Measurements from ENCODE around the gene ASTN2. TPM values are rescaled to one million over a fixed set of nuclear protein-coding genes. Genes with fewer than 3 reads are reported as not detected.

The ASTN2 gene
- total and polyA plus RNA-seq, 3 donors from 2014 or later: 55.7 to 157 (median 117) TPM

GRCh38 chr9:116491659-116492058, 923.2 kb downstream of the ASTN2 start:
- no peaks in the 10 kb centered on the region for H3K27me3 ChIP-seq
- no peak for DNase-seq
- H3K4me3 ChIP-seq: no peak overlapping the region
- no peak overlapping the region for H3K27ac ChIP-seq
- H3K36me3 ChIP-seq (ENCODE audit: low read depth, missing control alignments): no peaks in the 10 kb centered on the region
- no peaks in the 10 kb centered on the region for H3K9me3 ChIP-seq
- TF ChIP-seq POLR2A (IDR thresholded peaks at IDR 0.05) (no peak), CTCF (IDR thresholded peaks at IDR 0.05) (no peak)
- intact Hi-C loops (cut with DNase I; ENCODE audit: low total_unique reads): no loop called here
- no peaks in the 10 kb centered on the region for H3K4me1 ChIP-seq

- 81 to 97% methylated on average over 1 of the region's 1 CpG for WGBS, 2 donors
- Histone ChIP-seq H3K27me3 (no peaks in the 10 kb centered on the region), H3K27ac (no peak overlapping the region), H3K4me1 (no peaks in the 10 kb centered on the region), H3K9me3 (no peaks in the 10 kb centered on the region), H3K4me3 (no peak overlapping the region), H3K36me3 (ENCODE audit: low read depth, missing control alignments) (no peaks in the 10 kb centered on the region)
- intact Hi-C loops (cut with DNase I; ENCODE audit: low total_unique reads): no loop called here
- no peak for DNase-seq
- TF ChIP-seq POLR2A (IDR thresholded peaks at IDR 0.05): no peak
- TF ChIP-seq CTCF (IDR thresholded peaks at IDR 0.05): no peak
Measured at GRCh38 chr9:116491219-116491618, 923.6 kb downstream of the ASTN2 start.

GRCh38 chr9:116490321-116490720, 924.5 kb downstream of the ASTN2 start:
- 91 to 94% methylated on average over 1 of the region's 1 CpG for WGBS, 2 donors
- intact Hi-C loops (cut with DNase I; ENCODE audit: low total_unique reads): no loop called here
- Histone ChIP-seq H3K4me1 (no peaks in the 10 kb centered on the region), H3K4me3 (no peak overlapping the region), H3K9me3 (no peaks in the 10 kb centered on the region), H3K27ac (no peak overlapping the region), H3K36me3 (ENCODE audit: low read depth, missing control alignments) (no peaks in the 10 kb centered on the region), H3K27me3 (no peaks in the 10 kb centered on the region)
- TF ChIP-seq POLR2A (IDR thresholded peaks at IDR 0.05) (no peak), CTCF (IDR thresholded peaks at IDR 0.05) (no peak)
- no peak for DNase-seq

- H3K27ac ChIP-seq: no peak overlapping the region
- TF ChIP-seq POLR2A (IDR thresholded peaks at IDR 0.05) (no peak), CTCF (IDR thresholded peaks at IDR 0.05) (no peak)
- 94 to 96% methylated on average over 1 of the region's 1 CpG for WGBS, 2 donors
- intact Hi-C loops (cut with DNase I; ENCODE audit: low total_unique reads): no loop called here
- H3K9me3 ChIP-seq: no peaks in the 10 kb centered on the region
- no peaks in the 10 kb centered on the region for H3K27me3 ChIP-seq
- no peaks in the 10 kb centered on the region for H3K36me3 ChIP-seq (ENCODE audit: low read depth, missing control alignments)
- no peak overlapping the region for H3K4me3 ChIP-seq
- DNase-seq: no peak
- H3K4me1 ChIP-seq: no peaks in the 10 kb centered on the region
Measured at GRCh38 chr9:116488373-116488772, 926.5 kb downstream of the ASTN2 start.

GRCh38 chr9:116484492-116485061, 930.3 kb downstream of the ASTN2 start:
- Histone ChIP-seq H3K9me3 (no peaks in the 10 kb centered on the region), H3K4me1 (no peaks in the 10 kb centered on the region), H3K36me3 (ENCODE audit: low read depth, missing control alignments) (no peaks in the 10 kb centered on the region), H3K27me3 (no peaks in the 10 kb centered on the region), H3K27ac (no peak overlapping the region), H3K4me3 (no peak overlapping the region)
- 75 to 78% methylated on average over 8 of the region's 8 CpGs for WGBS, 2 donors
- DNase-seq: no peak
- intact Hi-C loops (cut with DNase I; ENCODE audit: low total_unique reads): no loop called here
- TF ChIP-seq POLR2A (IDR thresholded peaks at IDR 0.05): no peak
- TF ChIP-seq CTCF (IDR thresholded peaks at IDR 0.05): no peak

Measured in testis (tissue), 3 donors.